ENCODE measurements around the gene PTPRT.

The PTPRT gene

GRCh38 chr20:42442716-42443115, 747.0 kb downstream of the PTPRT start:
- no peak overlapping the region for H3K4me3 ChIP-seq (ENCODE audit: low read depth, low read length)
- no peaks in the 10 kb centered on the region for H3K4me1 ChIP-seq (ENCODE audit: control insufficient read depth, insufficient read depth, low read length)
- H3K36me3 ChIP-seq (ENCODE audit: control insufficient read depth in 2 of 2, insufficient read depth in 1 of 2, low read length in 2 of 2), result no peaks in the 10 kb centered on the region
- ChIA-PET CTCF (no interaction called here), POLR2A (no interaction called here)
- TF ChIP-seq ZNF518A (tag by site-specific recombination; conservative IDR thresholded peaks at IDR 0.05; ENCODE audit: low read depth) (no peak), ZNF654 (tag by site-specific recombination; IDR thresholded peaks at IDR 0.05; ENCODE audit: low read depth) (no peak), ZNF169 (tag by site-specific recombination; IDR thresholded peaks at IDR 0.05) (no peak), ZFP69B (tag by site-specific recombination; IDR thresholded peaks at IDR 0.05) (no peak), ZNF514 (tag by site-specific recombination; IDR thresholded peaks at IDR 0.05) (no peak), ZSCAN5A (tag by site-specific recombination; IDR thresholded peaks at IDR 0.05) (no peak), ZNF2 (tag by site-specific recombination; IDR thresholded peaks at IDR 0.05) (no peak), ZNF394 (tag by site-specific recombination; IDR thresholded peaks at IDR 0.05; ENCODE audit: borderline replicate concordance) (no peak), ZNF266 (tag by site-specific recombination; IDR thresholded peaks at IDR 0.05; ENCODE audit: low read depth) (no peak), ZNF10 (tag by site-specific recombination; IDR thresholded peaks at IDR 0.05) (no peak), ZFP37 (tag by site-specific recombination; IDR thresholded peaks at IDR 0.05) (no peak), ZNF707 (tag by site-specific recombination; IDR thresholded peaks at IDR 0.05) (no peak), ZSCAN23 (tag by site-specific recombination; IDR thresholded peaks at IDR 0.05) (no peak), ZNF571 (tag by site-specific recombination; IDR thresholded peaks at IDR 0.05) (no peak), ELK4 (IDR thresholded peaks at IDR 0.05; ENCODE audit: borderline replicate concordance, low read depth, low read length) (no peak), SCRT2 (tag by site-specific recombination; IDR thresholded peaks at IDR 0.05) (no peak), ZNF791 (tag by site-specific recombination; IDR thresholded peaks at IDR 0.05) (no peak), KLF16 (tag by site-specific recombination; IDR thresholded peaks at IDR 0.05) (no peak)
- H3K9me3 ChIP-seq (ENCODE audit: control insufficient read depth, insufficient read depth, low read depth, low read length), result no peaks in the 10 kb centered on the region
- no peak overlapping the region for H3K27ac ChIP-seq (ENCODE audit: extremely low read depth, low read depth, low read length)

- no peaks in the 10 kb centered on the region for H3K36me3 ChIP-seq (ENCODE audit: control insufficient read depth in 2 of 2, insufficient read depth in 1 of 2, low read length in 2 of 2)
- ChIA-PET POLR2A (no interaction called here), CTCF (interaction anchor here (0.6 kb wide), 1 partner anchor 87 kb away, joined by 5 read pairs; no protein-coding TSS in a partner anchor)
- no peak overlapping the region for H3K4me3 ChIP-seq (ENCODE audit: low read depth, low read length)
- no peaks in the 10 kb centered on the region for H3K4me1 ChIP-seq (ENCODE audit: control insufficient read depth, insufficient read depth, low read length)
- H3K9me3 ChIP-seq (ENCODE audit: control insufficient read depth, insufficient read depth, low read depth, low read length), result no peaks in the 10 kb centered on the region
- TF ChIP-seq, protein P1, sequence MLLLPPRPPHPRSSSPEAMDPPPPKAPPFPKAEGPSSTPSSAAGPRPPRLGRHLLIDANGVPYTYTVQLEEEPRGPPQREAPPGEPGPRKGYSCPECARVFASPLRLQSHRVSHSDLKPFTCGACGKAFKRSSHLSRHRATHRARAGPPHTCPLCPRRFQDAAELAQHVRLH (tag by site-specific recombination; IDR thresholded peaks at IDR 0.05), result no peak
- H3K27ac ChIP-seq (ENCODE audit: extremely low read depth, low read depth, low read length), result no peak overlapping the region
These were observed 747.8 kb downstream of the PTPRT start for GRCh38 chr20:42441864-42442331.
